H1 (cell line): Measurements from ENCODE around the gene SH3D19. TPM values are rescaled to one million over a fixed set of nuclear protein-coding genes. Genes with fewer than 3 reads are reported as not detected.

ENCODE experiments used
- CTCF ChIA-PET: fragments of 300-600 bp; sonication (Branson Sonifier 250); formaldehyde crosslinking; loops from one replicate; lab custom pipeline; 2021; ENCODE audit not compliant: partially characterized antibody; lab: Charles Lee
- POLR2A ChIA-PET: fragments of 300-600 bp; sonication (Branson Sonifier 250); formaldehyde crosslinking; loops from one replicate; lab custom pipeline; 2021; ENCODE audit warnings: inconsistent platforms; ENCODE audit not compliant: partially characterized antibody; lab: Charles Lee
- DNase-seq, 2 experiments: peaks; one replicate each; pipeline versions ENCODE4 v3.0.0 to v3.0.0-alpha.2; 2010 to 2022; ENCODE audit warnings: low spot score in 2 of 2, low read depth in 1 of 2, mixed read lengths in 1 of 2
- FAIRE-seq: peaks from 2 replicates; lab custom pipeline; 2011; peaks lifted over from hg19 to GRCh38; lab: Jason Lieb, UNC
- H2AFZ ChIP-seq: 2 replicates; pipeline ENCODE4 v1.8.1; 2012; ENCODE audit warnings: low read length, inconsistent platforms
- H2AK5ac ChIP-seq: 2 replicates; pipeline ENCODE4 v1.6.1; 2013; ENCODE audit warnings: low read depth, low read length
- H2BK120ac ChIP-seq: replicated peaks from 2 replicates; pipeline ENCODE3; 2013; ENCODE audit warnings: low read depth, low read length, inconsistent platforms
- H2BK12ac ChIP-seq: 2 replicates; pipeline ENCODE4 v1.6.1; 2013; ENCODE audit warnings: low read depth, low read length
- H2BK15ac ChIP-seq: 2 replicates; pipeline ENCODE4 v1.6.1; 2013; ENCODE audit warnings: low read length
- H2BK20ac ChIP-seq: 2 replicates; pipeline ENCODE4 v1.6.1; 2013; ENCODE audit warnings: low read length
- H2BK5ac ChIP-seq: 2 replicates; pipeline ENCODE4 v1.6.1; 2013; ENCODE audit warnings: low read depth, low read length
- H3K14ac ChIP-seq: 2 replicates; pipeline ENCODE4 v1.6.1; 2013; ENCODE audit warnings: inconsistent platforms; ENCODE audit not compliant: insufficient read length
- H3K18ac ChIP-seq: 2 replicates; pipeline ENCODE4 v1.6.1; 2013; ENCODE audit warnings: low read length; ENCODE audit errors: extremely low read depth
- H3K23ac ChIP-seq: 2 replicates; pipeline ENCODE4 v1.6.1; 2013; ENCODE audit warnings: inconsistent platforms; ENCODE audit not compliant: insufficient read length
- H3K23me2 ChIP-seq: 2 replicates; pipeline ENCODE4 v1.6.1; 2013; ENCODE audit warnings: low read depth, low read length
- H3K27ac ChIP-seq: 2 replicates; pipeline ENCODE4 v1.6.1; 2011; ENCODE audit warnings: low read depth, low read length, inconsistent platforms
- H3K27me3 ChIP-seq, 4 experiments: replicated peaks in 1 of 4; 1 replicate in 1 of 4; 2 replicates in 3 of 4; pipeline versions ENCODE4 v1.6.1 to v1.8.1; 2011 to 2013; ENCODE audit warnings: low read length in 3 of 4, mild to moderate bottlenecking in 3 of 4, inconsistent platforms in 2 of 4, mixed read lengths in 2 of 4, moderate library complexity in 1 of 4; ENCODE audit not compliant: control insufficient read depth in 3 of 4, insufficient read depth in 3 of 4; ENCODE audit errors: extremely low read depth in 1 of 4
- H3K36me3 ChIP-seq, 4 experiments: 2 replicates each; pipeline versions ENCODE4 v1.6.1 to v1.8.1; 2011 to 2013; ENCODE audit warnings: mild to moderate bottlenecking in 4 of 4, low read length in 3 of 4, moderate library complexity in 2 of 4, control low read depth in 1 of 4, inconsistent platforms in 1 of 4; ENCODE audit not compliant: insufficient read depth in 4 of 4, control insufficient read depth in 2 of 4
- H3K4ac ChIP-seq: replicated peaks from 2 replicates; pipeline ENCODE3; 2013; ENCODE audit warnings: low read length, low read depth, mixed read lengths, inconsistent platforms; ENCODE audit not compliant: insufficient read length
- H3K4me1 ChIP-seq, 4 experiments: replicated peaks in 1 of 4; 1 replicate in 1 of 4; 2 replicates in 3 of 4; pipeline versions ENCODE4 v1.6.1 to v1.8.1; 2011 to 2013; ENCODE audit warnings: low read length in 3 of 4, inconsistent platforms in 2 of 4, mixed read lengths in 1 of 4; ENCODE audit not compliant: insufficient read depth in 4 of 4, control insufficient read depth in 3 of 4
- H3K4me2 ChIP-seq, 2 experiments: 2 replicates each; pipeline versions ENCODE4 v1.6.1 to v1.8.1; 2011 to 2013; ENCODE audit warnings: low read depth in 2 of 2, low read length in 2 of 2, control low read depth in 1 of 2, inconsistent platforms in 1 of 2, mild to moderate bottlenecking in 1 of 2; ENCODE audit not compliant: insufficient read depth in 1 of 2
- H3K4me3 ChIP-seq, 4 experiments: fragments of 200-600, 300-600 bp in 1 of 4; sonication (generic), shearing (Covaris generic), sonication (Bioruptor Twin) in 1 of 4; 2 replicates each; pipeline versions ENCODE4 v1.5.1 to v1.8.1; 2011 to 2016; ENCODE audit warnings: low read length in 4 of 4, low read depth in 3 of 4, control low read depth in 2 of 4, inconsistent platforms in 2 of 4, mild to moderate bottlenecking in 2 of 4, mixed read lengths in 1 of 4, moderate library complexity in 1 of 4; ENCODE audit not compliant: insufficient read depth in 2 of 4; ENCODE audit errors: extremely low read depth in 1 of 4
- H3K56ac ChIP-seq: replicated peaks from 2 replicates; pipeline ENCODE3; 2013; ENCODE audit warnings: low read depth, mild to moderate bottlenecking, mixed read lengths, low read length, inconsistent platforms; ENCODE audit not compliant: insufficient read length
- H3K79me1 ChIP-seq: 2 replicates; pipeline ENCODE4 v1.6.1; 2013; ENCODE audit warnings: low read depth, low read length, control low read depth
- H3K79me2 ChIP-seq, 2 experiments: 2 replicates each; pipeline versions ENCODE4 v1.6.1 to v1.8.1; 2012 to 2013; ENCODE audit warnings: low read length in 2 of 2, mild to moderate bottlenecking in 2 of 2, inconsistent platforms in 1 of 2; ENCODE audit not compliant: insufficient read depth in 2 of 2, control insufficient read depth in 1 of 2
- H3K9ac ChIP-seq, 4 experiments: replicated peaks in 1 of 4; 1 replicate in 1 of 4; 2 replicates in 3 of 4; pipeline versions ENCODE4 v1.6.1 to v1.8.1; 2011 to 2013; ENCODE audit warnings: low read depth in 3 of 4, low read length in 3 of 4, control low read depth in 2 of 4, mild to moderate bottlenecking in 2 of 4, moderate library complexity in 2 of 4, inconsistent platforms in 1 of 4; ENCODE audit errors: extremely low read depth in 1 of 4
- H3K9me3 ChIP-seq, 2 experiments: 2 replicates each; pipeline versions ENCODE4 v1.6.1 to v1.8.1; 2012 to 2013; ENCODE audit warnings: mild to moderate bottlenecking in 2 of 2, moderate library complexity in 2 of 2, control low read depth in 1 of 2, inconsistent platforms in 1 of 2, low read depth in 1 of 2, low read length in 1 of 2, mixed read lengths in 1 of 2; ENCODE audit not compliant: insufficient read depth in 2 of 2
- H4K20me1 ChIP-seq, 2 experiments: replicated peaks in 1 of 2; 2 replicates each; pipeline versions ENCODE3 to v1.8.1; 2011 to 2013; ENCODE audit warnings: inconsistent platforms in 2 of 2, low read length in 2 of 2, mild to moderate bottlenecking in 1 of 2; ENCODE audit not compliant: insufficient read depth in 2 of 2, control insufficient read depth in 1 of 2
- H4K5ac ChIP-seq: 2 replicates; pipeline ENCODE4 v1.6.1; 2013; ENCODE audit warnings: low read length, low read depth, mixed read lengths, inconsistent platforms; ENCODE audit not compliant: insufficient read length
- H4K8ac ChIP-seq: 2 replicates; pipeline ENCODE4 v1.8.0; 2013; ENCODE audit warnings: mild to moderate bottlenecking, moderate library complexity, low read length, inconsistent platforms; ENCODE audit not compliant: insufficient read depth; ENCODE audit errors: extremely low read depth
- H4K91ac ChIP-seq: replicated peaks from 2 replicates; pipeline ENCODE3; 2013; ENCODE audit warnings: low read length, mixed read lengths, inconsistent platforms; ENCODE audit not compliant: insufficient read length
- CTBP2 ChIP-seq: IDR thresholded peaks from 2 replicates; pipeline ENCODE4 v1.7.0; 2011; ENCODE audit warnings: borderline replicate concordance, mild to moderate bottlenecking, moderate library complexity, mixed read lengths, low read length; ENCODE audit not compliant: insufficient read depth, insufficient read length
- EP300 ChIP-seq, 2 experiments: IDR thresholded peaks; 1 replicate in 1 of 2; 2 replicates in 1 of 2; pipeline ENCODE4 v1.6.1; 2011 to 2012; ENCODE audit warnings: low read depth in 2 of 2, low read length in 2 of 2, mild to moderate bottlenecking in 2 of 2, borderline replicate concordance in 1 of 2, inconsistent platforms in 1 of 2, moderate library complexity in 1 of 2
- FOSL1 ChIP-seq: IDR thresholded peaks from 2 replicates; pipeline ENCODE4 v1.6.1; 2011; ENCODE audit warnings: mild to moderate bottlenecking, low read depth, low read length, moderate library complexity; ENCODE audit not compliant: insufficient read depth
- GABPA ChIP-seq: IDR thresholded peaks from 2 replicates; pipeline ENCODE4 v1.6.1; 2011; ENCODE audit warnings: mild to moderate bottlenecking, low read length, moderate library complexity, borderline replicate concordance; ENCODE audit not compliant: insufficient read depth
- KDM5A ChIP-seq: fragments of 200-600 bp; IDR thresholded peaks from 2 replicates; pipeline ENCODE4 v1.7.1; 2012; ENCODE audit warnings: mild to moderate bottlenecking, low read length, inconsistent platforms, mixed read lengths
- RFX5 ChIP-seq: IDR thresholded peaks from 2 replicates; pipeline ENCODE4 v1.6.1; 2011; ENCODE audit warnings: low read depth, low read length, improper control_type of control experiment, borderline replicate concordance
- RXRA ChIP-seq: IDR thresholded peaks from 2 replicates; pipeline ENCODE4 v1.6.1; 2011; ENCODE audit warnings: low read depth, mild to moderate bottlenecking, low read length, moderate library complexity; ENCODE audit not compliant: insufficient read depth
- SIRT6 ChIP-seq: IDR thresholded peaks from one replicate; pipeline ENCODE4 v1.7.1; 2012; ENCODE audit warnings: low read length, inconsistent platforms
- SP4 ChIP-seq: IDR thresholded peaks from 2 replicates; pipeline ENCODE4 v1.6.1; 2012; ENCODE audit warnings: low read length, inconsistent platforms
- SUZ12 ChIP-seq: fragments of 200-600 bp; sonication (generic); IDR thresholded peaks from 2 replicates; pipeline ENCODE4 v1.6.1; 2012; ENCODE audit warnings: mild to moderate bottlenecking, inconsistent platforms, low read length, moderate library complexity, mixed read lengths
- WGBS, 2 experiments: shearing (Covaris generic) in 1 of 2; methylation state at CpG; one replicate each; pipeline versions ENCODE4 v1.1.6 to v1.1.7; 2013 to 2015; ENCODE audit warnings: low lambda C conversion rate in 2 of 2, mixed read lengths in 2 of 2, inconsistent platforms in 1 of 2, low coverage in 1 of 2, missing lambda C conversion rate in 1 of 2; ENCODE audit not compliant: insufficient replicate concordance in 2 of 2, insufficient coverage in 1 of 2, insufficient read length in 1 of 2; ENCODE audit errors: extremely low coverage in 1 of 2, missing lambda C conversion rate in 1 of 2; 5-methylcytosine and 5-hydroxymethylcytosine counted together
- polyA plus RNA-seq, 7 experiments: library from polyadenylated mRNA; depleted of rRNA in 3 of 7; stranded (reverse) in 5 of 7; unstranded in 2 of 7; fragments of >200 nt in 5 of 7; fragments of 200-250 nt in 2 of 7; gene quantifications; 1 replicate in 5 of 7; 2 replicates in 1 of 7; 4 replicates in 1 of 7; pipeline versions ENCODE4 v1.2.1 to v1.2.3, GENCODE V29; 2011 to 2013; ENCODE audit warnings: missing spikeins in 2 of 7, mixed read lengths in 2 of 7
- total RNA-seq: library from RNA; stranded (reverse); fragmentation: NEBNext Ultra II Directional; extraction: Animal tissue kit (Norgen Biotek cat#: 25700); gene quantifications from 2 replicates; pipeline ENCODE4 v1.2.1, GENCODE V29; 2021
- TF ChIP-seq, protein P1 (sequence below): IDR thresholded peaks from 2 replicates; pipeline ENCODE4 v1.6.1; 2012; ENCODE audit warnings: inconsistent platforms

Gene SH3D19
- total and polyA plus RNA-seq, 2 of the 8 experiments (the other 6 are each of a cell fraction or from before 2014, with no cell fraction given) = 11.7 to 51.3 TPM

DNA sequence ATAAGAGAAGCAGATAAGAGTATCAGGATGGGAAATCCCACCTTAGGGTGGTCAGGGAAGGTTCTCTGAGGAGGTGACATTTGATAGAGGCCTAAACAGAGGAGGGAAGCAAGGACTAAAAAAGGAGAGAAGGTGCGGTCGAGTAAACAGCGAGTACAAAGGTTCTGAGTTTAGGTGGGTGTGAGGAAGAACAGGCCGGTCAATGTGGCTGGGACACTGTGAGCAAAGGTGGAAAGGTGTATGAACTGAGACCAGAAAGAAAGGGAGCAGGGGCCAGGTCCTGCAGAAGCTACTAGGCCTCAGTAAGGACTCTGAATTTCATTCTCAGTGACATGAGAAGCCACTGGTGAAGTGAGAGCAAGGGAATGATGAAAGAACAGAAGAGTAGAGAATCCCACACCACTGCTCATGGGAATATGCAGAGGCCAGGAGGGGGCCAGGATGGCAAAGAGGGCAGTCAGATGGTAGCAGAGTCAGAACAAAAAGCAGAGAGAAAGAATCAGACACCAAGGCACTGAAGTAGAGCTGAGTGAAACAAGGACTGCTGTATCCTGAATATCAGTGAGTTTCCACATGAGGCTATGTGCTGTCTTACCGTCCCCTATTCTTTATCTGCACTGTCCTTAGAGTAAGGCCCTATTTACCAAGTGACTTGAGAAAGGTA is 30.4 kb downstream of the SH3D19 start:
- H2BK15ac ChIP-seq = no peak overlapping the region
- H4K20me1 ChIP-seq = no peaks in the 10 kb centered on the region
- H3K4me3 ChIP-seq = no peak overlapping the region
- ChIA-PET CTCF (interaction anchor here (0.7 to 1.6 kb wide), 3 partner anchors 10 to 40 kb away, joined by 3 to 6 read pairs (median 5); partner anchors contain the start of gene PRSS48), POLR2A (interaction anchor here (1.0 to 2.3 kb wide), 3 partner anchors 10 to 30 kb away, joined by 3 to 8 read pairs (median 4); partner anchors contain the start of gene SH3D19)
- H3K18ac ChIP-seq = peak overlapping the region; percentile 55; the same call in 1 of the 2 replicates
- peak overlapping the region; percentile 67 for H2BK5ac ChIP-seq
- no peak overlapping the region for H4K5ac ChIP-seq
- H3K27me3 ChIP-seq = no peaks in the 10 kb centered on the region
- H3K27ac ChIP-seq = 0 out of 2 replicates have a peak overlapping the region, but pooled peaks have one; percentile 37
- WGBS, 2 experiments = 85% methylated on average over 5 of the region's 5 CpGs; no CpG with 5 or more reads in 1 of the 2 experiments
- H3K14ac ChIP-seq = no peak overlapping the region
- H3K23ac ChIP-seq = no peak overlapping the region
- no peak overlapping the region for H3K9ac ChIP-seq
- H2BK12ac ChIP-seq = no peak overlapping the region
- no peak overlapping the region for H2AFZ ChIP-seq
- H3K23me2 ChIP-seq = no peaks in the 10 kb centered on the region
- no peak overlapping the region for H2BK120ac ChIP-seq
- no peak overlapping the region for H2BK20ac ChIP-seq
- no peak overlapping the region for H3K4me2 ChIP-seq
- no peak overlapping the region for H3K56ac ChIP-seq
- DNase-seq (no peak), FAIRE-seq (no peak)
- H4K8ac ChIP-seq = no peak overlapping the region
- no peaks in the 10 kb centered on the region for H3K9me3 ChIP-seq
- H2AK5ac ChIP-seq = no peak overlapping the region; the same call in 1 of the 2 replicates
- H3K4ac ChIP-seq = no peak overlapping the region
- peaks cover 5% of the 10 kb centered on the region for H3K79me1 ChIP-seq
- no peak overlapping the region for H4K91ac ChIP-seq
- H3K4me1 ChIP-seq = peaks cover 2 to 6% (median 3%) of the 10 kb centered on the region in 4 experiments; a peak in 5 of 7 replicates
- peaks cover 0 to 78% of the 10 kb centered on the region in 2 experiments; a peak in 2 of 4 replicates for H3K79me2 ChIP-seq
- H3K36me3 ChIP-seq = no peaks in the 10 kb centered on the region; a peak in 1 of 8 replicates
- TF ChIP-seq CTBP2 (no peak), RXRA (no peak), GABPA (no peak), KDM5A (no peak), SIRT6 (no peak), SUZ12 (no peak), FOSL1 (no peak), RFX5 (no peak), SP4 (no peak), EP300 (IDR thresholded peaks at IDR 0.05; ENCODE audit: borderline replicate concordance in 1 of 2, low read depth in 2 of 2, low read length in 2 of 2) (no peak)
- TF ChIP-seq, protein P1, sequence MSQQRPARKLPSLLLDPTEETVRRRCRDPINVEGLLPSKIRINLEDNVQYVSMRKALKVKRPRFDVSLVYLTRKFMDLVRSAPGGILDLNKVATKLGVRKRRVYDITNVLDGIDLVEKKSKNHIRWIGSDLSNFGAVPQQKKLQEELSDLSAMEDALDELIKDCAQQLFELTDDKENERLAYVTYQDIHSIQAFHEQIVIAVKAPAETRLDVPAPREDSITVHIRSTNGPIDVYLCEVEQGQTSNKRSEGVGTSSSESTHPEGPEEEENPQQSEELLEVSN = no peak
